Stimulated activated CD4-positive, alpha-beta T cell treated with anti-CD3 and anti-CD28 coated beads, Interleukin-2, amount 100 ng/mL, for 24 hours (primary cell): ENCODE results near the gene HOXD8.

Experiments used
- DNase-seq, 2 donors: peaks; one replicate each; pipeline ENCODE4 v3.0.0-alpha.2; 2020

Gene HOXD8

DNA sequence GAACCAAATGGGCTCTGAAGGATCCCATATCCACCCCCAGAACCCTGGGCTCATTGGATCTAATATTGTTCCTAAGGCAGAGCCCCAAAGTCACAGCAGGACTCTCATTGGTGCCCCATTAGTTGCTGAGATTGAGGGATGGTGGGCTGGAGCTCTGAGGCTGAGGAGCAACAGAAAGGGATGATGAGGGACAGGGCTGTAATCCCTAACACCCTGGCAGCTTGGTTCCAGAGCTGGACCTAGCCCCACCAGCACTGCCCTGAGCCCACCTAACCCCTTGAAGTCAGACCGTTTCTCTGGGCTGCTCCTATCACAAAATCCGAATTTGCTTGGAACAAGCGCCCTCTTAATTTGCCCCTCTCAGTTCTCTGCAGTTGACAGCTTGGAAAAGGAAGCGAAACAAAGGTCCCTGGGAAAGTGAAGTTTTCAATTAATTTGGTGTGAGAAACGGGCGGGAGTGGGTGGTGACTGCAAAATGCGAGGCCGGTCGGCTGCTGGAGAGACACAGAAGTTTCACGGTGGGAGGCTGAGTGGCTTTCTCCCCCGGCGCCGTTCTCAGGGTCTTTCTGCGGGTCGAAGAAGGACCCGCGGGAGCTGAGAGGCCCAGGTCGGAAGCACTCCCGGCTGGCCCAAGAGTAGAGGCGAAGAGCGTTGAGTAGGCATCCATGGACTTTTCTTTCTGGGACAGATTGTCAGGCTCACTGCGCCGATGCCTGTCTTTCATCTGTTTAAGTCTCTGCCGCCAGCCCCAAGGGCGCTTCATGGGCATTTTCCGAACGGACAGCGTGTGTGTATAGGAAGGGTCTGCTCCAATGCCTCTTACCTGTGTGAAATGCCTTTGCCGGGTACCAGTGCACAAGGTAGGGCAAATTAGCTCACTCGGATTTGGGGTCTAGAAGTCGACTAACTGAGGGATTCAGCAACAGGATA, 37.9 kb upstream of the HOXD8 start:
- DNase-seq, result no peak

DNA sequence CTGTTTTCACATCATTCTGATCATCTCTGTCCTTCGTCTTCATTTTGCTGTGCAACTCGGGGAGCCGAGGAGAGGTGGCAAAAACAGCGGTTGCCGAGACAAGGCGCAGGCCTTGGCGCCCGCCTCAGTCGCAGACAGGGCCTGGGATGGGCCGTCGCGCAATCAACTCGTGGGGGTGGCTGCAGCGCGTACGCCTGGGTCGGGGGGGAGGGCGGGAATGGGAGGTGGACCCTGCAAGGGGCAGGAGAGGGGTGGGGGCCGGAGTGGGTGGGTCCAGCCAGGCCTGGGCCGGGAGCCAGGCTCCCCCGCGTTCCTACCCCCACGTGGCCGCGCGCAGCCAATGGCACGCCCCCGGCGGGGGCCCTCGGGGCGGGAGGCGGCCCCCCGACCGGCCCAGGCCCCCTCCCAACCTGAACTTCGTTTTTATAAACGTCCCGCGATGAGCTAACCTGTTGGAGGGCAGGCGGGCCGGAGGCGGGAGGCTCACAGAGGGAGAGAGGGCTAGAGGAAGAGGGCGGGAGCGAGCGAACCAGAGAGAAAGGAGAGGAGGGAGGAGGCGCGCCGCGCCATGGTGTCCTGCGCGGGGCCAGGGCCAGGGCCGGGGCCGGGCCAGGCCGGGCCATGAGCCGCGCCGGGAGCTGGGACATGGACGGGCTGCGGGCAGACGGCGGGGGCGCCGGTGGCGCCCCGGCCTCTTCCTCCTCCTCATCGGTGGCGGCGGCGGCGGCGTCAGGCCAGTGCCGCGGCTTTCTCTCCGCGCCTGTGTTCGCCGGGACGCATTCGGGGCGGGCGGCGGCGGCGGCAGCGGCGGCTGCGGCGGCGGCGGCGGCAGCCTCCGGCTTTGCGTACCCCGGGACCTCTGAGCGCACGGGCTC, 37.0 kb upstream of the HOXD8 start, which contains the start of gene HOXD13:
HOXD13 (plus strand) TSS at position 452 of the 875 bp plus-strand sequence; CDS start at position 622, 170 bp downstream.
- DNase-seq, result no peak

DNA sequence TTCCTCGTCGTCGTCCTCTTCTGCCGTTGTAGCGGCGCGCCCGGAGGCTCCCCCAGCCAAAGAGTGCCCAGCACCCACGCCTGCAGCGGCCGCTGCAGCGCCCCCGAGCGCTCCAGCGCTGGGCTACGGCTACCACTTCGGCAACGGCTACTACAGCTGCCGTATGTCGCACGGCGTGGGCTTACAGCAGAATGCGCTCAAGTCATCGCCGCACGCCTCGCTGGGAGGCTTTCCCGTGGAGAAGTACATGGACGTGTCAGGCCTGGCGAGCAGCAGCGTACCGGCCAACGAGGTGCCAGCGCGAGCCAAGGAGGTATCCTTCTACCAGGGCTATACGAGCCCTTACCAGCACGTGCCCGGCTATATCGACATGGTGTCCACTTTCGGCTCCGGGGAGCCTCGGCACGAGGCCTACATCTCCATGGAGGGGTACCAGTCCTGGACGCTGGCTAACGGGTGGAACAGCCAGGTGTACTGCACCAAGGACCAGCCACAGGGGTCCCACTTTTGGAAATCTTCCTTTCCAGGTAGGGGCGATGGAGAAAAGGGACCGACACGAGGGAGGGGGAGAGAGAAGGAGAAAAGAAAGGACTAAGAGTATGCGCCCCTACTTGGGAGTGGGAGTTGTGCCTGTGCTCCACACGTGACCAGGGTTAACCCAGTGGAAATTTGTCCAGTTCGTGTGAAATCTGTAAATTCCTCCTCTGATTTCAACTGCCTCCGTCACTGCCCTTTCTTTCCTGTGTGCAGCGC, 36.2 kb upstream of the HOXD8 start:
- no peak for DNase-seq

DNA sequence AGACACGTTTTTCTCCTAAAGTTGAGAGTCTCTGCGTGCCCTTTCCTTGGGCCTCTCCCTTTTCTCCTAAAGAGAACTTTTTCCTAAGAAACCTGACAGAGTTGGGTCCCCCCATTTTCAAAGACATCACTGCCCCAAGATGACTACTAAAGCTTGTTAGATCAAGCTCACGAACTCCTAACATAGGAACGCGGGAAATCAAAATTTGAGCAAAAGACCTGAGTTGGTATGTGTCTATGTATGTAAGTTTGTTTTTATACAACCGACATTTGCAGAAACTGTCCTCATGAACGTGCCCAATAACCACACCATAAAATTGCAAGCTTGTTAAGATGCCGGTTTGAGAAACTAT, 35.6 kb upstream of the HOXD8 start:
- DNase-seq, result no peak

DNA sequence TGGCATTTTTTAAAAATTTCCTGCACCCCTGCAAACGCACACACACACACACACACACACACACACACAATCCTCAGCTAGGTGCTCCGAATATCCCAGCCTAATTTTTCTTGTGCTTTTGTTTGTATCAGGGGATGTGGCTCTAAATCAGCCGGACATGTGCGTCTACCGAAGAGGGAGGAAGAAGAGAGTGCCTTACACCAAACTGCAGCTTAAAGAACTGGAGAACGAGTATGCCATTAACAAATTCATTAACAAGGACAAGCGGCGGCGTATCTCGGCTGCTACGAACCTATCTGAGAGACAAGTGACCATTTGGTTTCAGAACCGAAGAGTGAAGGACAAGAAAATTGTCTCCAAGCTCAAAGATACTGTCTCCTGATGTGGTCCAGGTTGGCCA, 35.2 kb upstream of the HOXD8 start:
- DNase-seq, result no peak

DNA sequence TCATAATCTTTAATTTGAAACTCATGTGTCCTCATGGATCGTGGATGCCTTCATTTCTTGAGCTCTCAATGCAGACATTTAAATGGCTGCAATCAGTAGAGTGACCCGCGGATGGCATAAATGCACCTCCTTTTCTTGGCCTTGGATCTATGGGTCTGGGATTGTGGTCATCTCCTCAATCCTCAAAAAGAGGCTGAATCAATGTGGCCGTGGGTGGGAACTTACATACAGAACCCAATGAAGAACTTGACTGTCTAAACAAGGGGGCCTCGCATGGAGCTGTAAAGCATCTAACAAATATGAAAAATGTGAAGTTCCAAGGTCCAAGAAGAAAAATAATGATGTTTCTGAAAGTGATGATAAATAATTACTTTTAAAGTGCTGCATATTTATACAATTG, 34.1 kb upstream of the HOXD8 start:
- no peak for DNase-seq

DNA sequence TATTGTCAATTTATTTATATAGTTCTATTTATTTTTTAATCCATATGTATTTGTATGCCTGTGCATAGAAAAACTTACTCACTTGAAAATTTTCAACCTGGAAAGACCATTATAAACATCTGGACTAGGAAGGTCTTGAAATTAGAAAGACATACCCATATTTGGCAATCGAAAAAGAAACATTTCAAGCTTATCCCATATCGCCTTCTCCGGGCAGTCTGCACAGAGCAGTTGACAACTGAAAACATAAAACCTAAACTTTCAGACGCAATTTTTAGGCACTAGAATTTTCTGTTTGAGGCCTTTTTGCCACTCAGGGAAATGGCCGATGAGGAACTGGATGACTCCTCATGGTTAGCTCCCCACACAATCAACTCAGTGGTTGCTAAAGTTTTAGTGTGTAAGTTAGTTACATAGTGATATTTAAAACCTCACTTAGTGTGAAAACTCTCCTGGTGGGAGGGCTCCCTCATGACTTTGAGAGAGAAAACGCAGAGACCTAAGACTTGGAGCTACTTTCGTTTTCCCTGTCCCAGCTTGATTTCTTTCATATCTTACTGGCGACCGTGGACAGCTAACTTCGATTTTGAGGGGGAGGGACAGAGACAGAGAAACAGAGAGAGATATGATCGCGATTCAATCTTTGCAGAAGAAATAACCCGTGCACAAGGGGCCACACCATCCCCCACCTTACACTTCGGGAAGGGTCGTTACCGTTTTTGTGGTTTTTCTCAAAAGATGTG, 33.1 kb upstream of the HOXD8 start:
- no peak for DNase-seq

DNA sequence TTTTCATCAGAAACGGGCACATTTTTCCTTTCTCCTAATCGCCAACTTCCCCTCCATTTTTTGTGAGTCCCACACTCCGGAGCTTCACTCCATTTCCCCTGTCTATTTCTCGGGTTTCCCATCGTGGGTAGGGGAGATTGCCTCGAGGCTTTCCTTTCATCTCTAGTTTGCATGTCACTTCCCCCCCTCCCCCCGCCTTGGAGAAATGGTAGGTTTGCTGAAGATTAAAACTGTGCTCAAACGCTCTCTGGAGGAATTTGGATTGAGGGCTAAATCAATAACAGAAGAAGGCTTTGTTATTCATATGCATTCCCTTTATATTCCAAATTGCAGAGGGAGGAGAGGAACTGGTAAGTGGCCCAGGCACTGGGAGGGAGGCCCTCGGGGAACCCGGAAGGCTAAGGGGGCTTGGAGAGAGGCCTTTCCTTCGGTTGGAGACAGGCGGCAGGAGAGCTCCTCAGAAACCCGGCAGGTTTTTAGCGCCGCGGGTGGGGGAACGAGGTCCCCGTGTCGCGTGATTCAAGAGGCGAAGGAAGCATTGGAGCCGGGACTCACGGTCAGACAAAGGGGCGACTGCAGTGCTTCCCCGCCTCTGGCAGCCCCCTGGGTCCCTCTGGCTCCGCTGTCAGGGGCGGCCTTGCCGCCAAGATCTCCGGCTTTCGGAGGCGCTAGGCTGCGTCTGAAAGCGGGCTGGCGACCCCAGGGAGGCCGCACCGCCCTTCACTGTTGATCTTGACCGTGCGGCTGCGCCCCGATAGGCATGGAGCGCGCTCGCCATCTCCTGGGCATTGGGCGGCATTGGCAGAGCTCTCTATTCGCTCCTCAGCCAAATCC, 32.3 kb upstream of the HOXD8 start:
- peak; percentile 60 to 69 for DNase-seq

DNA sequence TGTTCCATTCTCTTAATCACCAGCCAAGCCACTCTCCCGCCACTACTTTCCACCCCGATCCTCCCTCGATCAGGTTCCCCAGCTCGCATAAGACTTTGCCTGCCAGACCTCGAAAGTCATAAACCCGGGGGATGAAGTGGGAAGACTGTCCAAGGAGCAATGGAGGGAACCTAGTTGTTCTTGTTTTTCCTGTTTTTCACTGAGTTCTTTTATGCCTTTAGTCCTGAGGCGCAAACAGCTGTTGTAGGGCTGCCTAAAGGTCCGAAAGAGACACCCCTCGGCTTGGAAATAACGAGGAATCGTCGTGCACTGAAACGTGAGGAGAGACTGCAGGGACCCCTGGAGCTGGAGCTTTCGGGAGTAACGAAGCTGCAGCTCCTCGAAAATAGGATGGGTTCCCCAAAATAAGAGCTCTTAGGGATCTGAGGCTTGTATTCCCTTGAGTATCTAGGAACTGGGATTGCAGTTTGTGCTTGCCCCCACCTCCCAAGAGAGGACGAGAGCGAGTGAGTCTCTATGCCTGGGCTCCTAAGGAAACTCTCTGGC, 31.6 kb upstream of the HOXD8 start:
- no peak for DNase-seq

DNA sequence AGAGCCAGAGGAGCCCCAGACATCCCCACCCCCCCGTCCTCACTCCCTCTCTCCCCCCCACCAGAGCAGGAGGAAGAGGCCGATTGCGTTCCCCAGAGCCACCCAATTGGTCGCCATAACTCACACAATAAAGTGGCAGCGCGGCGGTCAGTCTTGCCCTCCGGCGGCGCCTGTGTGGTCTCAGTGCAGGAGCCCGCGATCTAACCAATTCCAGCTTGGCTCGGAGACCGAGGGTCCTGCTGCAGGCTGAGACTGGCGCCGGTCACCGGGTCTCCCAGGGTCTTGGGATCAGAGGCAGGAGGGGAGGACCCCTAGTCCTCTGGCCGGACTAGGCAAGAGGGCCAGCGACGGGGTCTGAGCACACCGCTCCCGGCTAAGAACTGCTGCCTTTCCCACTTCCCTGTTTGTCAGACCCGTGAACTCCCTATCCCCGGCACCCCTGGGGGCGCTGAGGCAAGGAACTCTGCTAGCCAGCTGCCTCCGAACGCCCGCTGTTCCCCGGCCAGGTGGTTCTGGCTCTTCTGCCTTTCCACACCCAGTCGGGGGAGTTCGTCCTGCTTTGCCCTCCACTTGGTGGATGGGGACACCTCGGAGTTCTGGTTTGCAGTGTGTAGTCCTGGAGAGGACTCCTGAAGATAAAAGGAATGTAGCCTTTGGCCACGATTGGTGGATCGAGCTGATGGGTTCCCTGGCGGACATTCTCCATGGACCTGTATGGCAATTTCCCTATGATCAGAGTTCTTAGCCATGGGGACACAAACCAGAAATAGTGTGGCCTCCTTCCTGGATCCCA, 30.9 kb upstream of the HOXD8 start:
- no peak for DNase-seq

DNA sequence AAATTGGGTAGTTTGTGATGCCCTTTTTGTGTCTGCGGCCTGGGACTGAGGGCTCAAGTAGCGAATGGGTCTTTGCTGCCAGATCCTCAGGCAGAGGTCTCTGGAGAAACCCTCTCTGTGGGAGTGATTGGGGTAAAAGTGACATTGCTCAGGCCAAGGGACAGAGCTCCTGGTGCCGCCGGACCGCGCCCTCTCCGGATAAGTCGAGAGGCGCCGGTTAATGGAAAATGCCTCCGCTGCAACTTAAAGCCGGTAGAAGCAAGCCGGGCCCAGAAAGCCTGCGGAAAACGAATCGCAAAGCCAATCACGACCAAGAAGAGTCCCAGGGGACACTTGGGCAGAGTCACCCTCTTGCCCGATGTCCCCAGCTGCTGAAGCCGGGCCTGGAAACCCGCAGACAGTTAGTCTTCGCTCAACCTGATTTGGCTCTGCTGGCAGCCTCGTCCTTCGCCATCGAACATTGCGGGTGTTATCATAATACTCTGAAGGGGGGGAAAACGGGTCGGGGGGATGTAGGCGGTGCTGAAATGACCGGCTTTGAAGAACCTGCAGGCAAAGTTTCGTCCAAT, 30.3 kb upstream of the HOXD8 start:
- no peak for DNase-seq

DNA sequence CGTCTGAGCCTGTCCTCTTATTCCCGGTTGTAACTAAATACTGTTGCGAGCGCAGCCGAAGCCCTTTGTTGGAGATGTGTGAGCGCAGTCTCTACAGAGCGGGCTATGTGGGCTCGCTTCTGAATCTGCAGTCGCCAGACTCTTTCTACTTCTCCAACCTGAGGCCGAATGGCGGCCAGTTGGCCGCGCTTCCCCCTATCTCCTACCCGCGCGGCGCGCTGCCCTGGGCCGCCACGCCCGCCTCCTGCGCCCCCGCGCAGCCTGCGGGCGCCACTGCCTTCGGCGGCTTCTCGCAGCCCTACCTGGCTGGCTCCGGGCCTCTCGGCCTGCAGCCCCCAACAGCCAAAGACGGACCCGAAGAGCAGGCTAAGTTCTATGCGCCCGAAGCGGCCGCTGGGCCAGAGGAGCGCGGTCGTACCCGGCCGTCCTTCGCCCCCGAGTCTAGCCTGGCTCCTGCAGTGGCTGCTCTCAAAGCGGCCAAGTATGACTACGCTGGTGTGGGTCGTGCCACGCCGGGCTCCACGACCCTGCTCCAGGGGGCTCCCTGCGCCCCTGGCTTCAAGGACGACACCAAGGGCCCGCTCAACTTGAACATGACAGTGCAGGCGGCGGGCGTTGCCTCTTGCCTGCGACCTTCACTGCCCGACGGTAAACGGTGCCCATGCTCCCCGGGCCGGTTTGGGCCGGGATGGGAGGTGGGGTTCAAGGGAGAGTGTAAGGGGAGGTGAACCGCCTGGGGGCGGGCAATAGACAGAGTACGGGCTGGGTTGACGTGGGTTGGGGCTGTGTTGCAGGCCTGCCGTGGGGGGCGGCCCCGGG, 29.6 kb upstream of the HOXD8 start, which contains the start of gene HOXD12:
HOXD12 (plus strand) TSS at position 68 of the 819 bp plus-strand sequence; CDS start at position 75, 7 bp downstream.
- DNase-seq, result no peak

DNA sequence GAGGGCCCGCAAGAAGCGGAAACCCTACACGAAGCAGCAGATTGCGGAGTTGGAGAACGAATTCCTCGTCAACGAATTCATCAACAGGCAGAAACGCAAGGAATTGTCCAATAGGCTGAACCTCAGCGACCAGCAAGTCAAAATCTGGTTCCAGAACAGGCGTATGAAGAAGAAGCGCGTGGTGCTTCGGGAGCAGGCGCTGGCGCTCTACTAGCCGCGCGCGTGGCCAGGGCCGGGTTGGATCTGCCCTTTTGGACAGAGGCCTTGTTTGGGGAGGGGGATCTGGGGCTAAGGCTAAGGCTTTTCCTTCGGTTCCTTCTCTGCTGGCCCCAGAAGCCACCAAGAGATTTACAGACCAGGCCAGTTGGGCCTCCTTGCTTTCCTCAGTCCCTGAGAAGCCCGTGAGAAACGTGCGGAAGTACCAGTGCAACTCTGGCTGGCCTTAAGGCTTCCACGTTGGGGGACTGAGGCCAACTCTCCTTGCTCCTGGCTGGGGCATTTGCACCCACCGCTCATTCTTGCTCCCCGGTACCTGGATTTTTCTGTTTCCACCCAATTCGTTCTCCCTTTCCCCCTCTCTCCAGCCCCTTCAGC, 28.9 kb upstream of the HOXD8 start:
- DNase-seq, result no peak

DNA sequence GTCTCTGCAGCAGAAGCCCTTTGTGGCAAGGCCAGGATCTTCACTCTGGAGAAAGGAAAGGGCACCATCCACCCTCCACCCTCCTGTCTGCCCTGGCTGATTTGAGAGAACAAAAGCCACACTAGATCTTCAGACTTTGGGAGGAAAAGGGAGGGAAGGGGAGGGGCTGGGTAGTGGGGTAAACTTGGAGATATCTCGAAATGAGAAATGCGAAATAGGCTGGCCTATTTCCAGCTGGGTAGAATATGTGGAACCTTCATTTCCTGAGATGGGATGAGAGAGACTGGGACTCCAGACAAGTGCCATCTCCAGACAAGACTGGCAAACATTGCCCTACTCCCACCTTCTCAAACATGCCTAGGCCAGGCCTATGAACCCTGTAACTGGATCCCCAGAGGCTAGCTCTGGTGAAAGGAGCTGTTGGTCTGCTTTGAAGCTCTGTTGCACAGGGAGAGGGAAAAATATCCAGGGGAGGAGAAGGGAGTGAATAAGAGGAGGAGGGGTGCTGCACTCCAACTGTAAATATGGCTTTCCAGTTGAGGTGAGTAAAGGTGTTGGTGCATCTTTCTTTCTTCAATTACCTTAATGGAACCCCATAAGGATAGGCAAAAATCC, 28.2 kb upstream of the HOXD8 start:
- no peak for DNase-seq

DNA sequence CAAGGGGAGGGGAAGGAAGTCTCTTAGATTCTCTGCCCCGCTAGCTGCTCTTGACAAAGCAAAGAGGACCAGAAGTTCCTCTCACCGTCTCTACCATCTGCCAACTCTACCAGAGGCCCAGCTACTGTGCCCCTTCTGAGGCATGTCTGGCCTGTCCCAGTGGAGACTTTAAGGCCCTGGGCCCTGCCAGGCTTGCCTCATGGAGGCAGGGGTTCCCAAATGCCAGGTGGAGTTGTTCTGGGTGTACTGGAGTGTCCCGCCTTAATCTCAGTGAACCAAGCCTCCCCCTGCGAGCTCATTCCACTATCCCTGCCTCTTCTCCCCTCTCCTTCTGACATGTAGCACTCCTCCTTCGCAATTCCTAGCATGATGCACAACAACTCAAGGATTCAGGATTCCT, 27.7 kb upstream of the HOXD8 start:
- no peak for DNase-seq

DNA sequence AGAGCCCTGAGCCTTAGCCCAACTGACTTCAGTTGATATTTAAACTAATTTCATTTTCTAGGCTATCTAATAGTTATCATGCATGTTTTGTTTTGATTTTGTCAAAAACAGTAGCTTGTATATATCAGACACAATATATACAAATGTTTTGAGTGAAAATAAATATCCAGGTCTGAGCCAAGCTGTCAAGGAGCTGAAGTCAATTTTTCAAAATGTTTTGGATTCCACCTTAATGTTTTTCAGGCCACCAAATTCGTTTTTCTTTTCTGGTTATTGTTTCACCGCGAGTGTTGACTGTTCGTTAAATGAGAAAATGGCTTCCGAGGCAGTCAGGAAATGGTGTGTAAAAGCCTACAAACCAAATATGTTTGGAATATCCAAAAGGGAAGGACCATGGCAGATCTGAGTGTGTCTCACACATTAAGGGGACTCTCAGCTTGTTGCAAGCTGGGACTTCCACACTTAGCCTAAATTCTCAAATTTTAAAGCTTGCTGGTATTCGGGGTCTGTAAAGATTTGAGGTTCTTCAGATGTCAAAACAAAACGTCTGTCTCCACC, 27.1 kb upstream of the HOXD8 start:
- DNase-seq, result no peak

DNA sequence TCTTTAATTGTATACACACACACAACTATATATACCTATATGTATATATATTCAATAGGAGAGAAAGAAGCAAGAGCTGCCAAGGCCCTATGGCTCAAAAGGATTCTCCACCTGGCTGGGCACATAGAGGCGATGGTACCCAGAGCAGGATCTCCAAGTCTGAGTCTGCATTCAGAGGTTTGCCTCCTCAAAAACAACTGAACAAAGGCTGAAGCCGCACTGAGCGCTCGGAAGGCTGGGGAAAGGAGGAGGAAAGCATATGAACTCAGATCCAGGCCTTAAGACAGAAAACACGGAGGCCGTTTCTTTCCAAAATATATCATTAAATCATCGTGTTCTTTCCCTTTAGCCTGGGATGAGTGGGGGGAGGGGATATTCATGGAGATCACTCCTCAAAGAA, 26.3 kb upstream of the HOXD8 start:
- no peak for DNase-seq
